G401 (cell line): Measurements from ENCODE around the gene LMBR1. TPM values are rescaled to one million over a fixed set of nuclear protein-coding genes. Genes with fewer than 3 reads are reported as not detected.
A peak's percentile ranks its signal among the peaks of the same experiment; 100 is the strongest.
"Not testable (repeated sequence)": the region's sequence is repeated elsewhere in the genome, so short reads cannot be mapped to it uniquely, and the experiment has no call there.

Experiments used
- DNase-seq: peaks from one replicate; pipeline ENCODE4 v3.0.0-alpha.2; 2015; ENCODE audit warnings: low spot score
- in situ Hi-C: cut with HindIII; loops from 2 replicates; pipeline ENCODE4 v1.10.0; 2016; ENCODE audit warnings: low sequenced_read_pairs, mixed read lengths
- total RNA-seq: library from RNA; depleted of rRNA; stranded (reverse); fragments of >200 nt; shearing (Covaris generic); gene quantifications from 2 replicates; pipeline ENCODE4 v1.2.3, GENCODE V29; 2014; rRNA removed

Gene LMBR1
- total RNA-seq, 1 experiment from 2014 or later, result 78.8 TPM

GRCh38 chr7:156651474-156651873, 241.5 kb downstream of the LMBR1 start:
- in situ Hi-C loops, result no loop called here
- DNase-seq, result no peak

GRCh38 chr7:156650042-156650441, 242.9 kb downstream of the LMBR1 start:
- in situ Hi-C loops, result no loop called here
- DNase-seq, result no peak

GRCh38 chr7:156647330-156647729, 245.7 kb downstream of the LMBR1 start:
- in situ Hi-C loops, DNase-seq: not testable (repeated sequence)

GRCh38 chr7:156642306-156643045, 250.5 kb downstream of the LMBR1 start:
- in situ Hi-C loops, result no loop called here
- no peak for DNase-seq

DNA sequence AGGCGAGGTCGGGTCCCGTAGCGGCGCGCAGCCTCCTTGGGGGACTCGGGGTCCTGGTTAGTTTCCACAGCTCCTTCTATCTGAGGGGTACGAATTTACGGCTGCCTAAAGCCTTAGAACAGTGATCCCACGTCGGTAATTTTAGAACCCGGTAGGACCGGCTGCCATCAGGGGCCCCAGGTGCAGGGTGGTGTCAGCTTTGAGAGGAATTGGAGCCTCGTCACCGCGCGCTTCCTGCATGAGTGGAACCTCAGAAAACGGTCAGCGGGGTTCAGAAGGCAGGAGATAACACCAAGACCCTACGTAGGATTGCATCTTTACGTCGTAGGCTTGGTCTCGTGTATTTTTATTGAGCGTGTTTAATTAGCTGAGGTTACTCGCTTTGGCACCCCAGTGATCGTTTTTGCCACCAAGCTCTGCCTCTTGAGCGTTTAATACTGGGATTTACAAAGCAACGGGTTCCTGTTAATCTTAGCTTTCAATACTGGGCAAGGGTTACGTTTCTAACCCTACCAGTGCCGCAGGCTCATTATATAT, 252.0 kb downstream of the LMBR1 start:
- in situ Hi-C loops, result no loop called here
- peak; percentile 53 for DNase-seq

DNA sequence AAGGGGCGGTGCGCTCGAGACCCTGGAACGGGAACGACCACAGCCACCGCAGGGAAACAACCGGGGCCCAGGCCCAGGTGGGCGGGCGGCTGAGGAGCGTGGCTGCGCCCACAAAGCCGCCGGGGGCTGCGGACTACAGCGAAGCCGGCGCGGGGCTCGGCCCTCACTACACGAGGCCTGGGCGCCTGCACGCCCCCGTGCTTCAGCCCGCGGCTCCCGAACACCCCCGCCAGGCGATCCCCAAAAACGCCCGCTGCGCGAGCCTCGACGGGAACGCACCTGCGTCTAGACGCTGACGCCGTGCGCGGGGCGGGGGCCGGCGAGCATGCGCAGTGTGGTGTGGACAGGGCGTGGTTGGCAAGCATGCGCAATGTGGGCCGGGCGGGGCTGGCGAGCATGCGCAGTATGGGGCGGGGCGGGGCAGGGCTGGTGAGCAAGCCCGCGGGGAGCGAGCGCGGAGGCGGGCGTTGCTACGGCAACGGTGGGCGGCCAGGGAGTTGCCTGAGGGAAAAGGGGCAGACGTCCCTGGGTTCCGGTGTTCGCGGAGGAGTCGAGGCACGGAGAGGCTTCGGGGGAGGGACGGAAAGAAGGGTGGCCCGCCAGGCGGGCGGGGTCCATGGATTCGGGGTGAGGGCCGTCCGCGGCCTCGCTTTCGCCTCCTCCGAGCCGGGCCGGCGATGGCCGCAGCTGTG, 252.6 kb downstream of the LMBR1 start, which contains the start of gene RNF32:
Gene RNF32, plus strand, starts transcription at position 518 of the 692 bp plus-strand sequence. CDS start 3,104 bp downstream, outside the sequence.
- in situ Hi-C loops, result no loop called here
- peak; percentile 81 for DNase-seq

DNA sequence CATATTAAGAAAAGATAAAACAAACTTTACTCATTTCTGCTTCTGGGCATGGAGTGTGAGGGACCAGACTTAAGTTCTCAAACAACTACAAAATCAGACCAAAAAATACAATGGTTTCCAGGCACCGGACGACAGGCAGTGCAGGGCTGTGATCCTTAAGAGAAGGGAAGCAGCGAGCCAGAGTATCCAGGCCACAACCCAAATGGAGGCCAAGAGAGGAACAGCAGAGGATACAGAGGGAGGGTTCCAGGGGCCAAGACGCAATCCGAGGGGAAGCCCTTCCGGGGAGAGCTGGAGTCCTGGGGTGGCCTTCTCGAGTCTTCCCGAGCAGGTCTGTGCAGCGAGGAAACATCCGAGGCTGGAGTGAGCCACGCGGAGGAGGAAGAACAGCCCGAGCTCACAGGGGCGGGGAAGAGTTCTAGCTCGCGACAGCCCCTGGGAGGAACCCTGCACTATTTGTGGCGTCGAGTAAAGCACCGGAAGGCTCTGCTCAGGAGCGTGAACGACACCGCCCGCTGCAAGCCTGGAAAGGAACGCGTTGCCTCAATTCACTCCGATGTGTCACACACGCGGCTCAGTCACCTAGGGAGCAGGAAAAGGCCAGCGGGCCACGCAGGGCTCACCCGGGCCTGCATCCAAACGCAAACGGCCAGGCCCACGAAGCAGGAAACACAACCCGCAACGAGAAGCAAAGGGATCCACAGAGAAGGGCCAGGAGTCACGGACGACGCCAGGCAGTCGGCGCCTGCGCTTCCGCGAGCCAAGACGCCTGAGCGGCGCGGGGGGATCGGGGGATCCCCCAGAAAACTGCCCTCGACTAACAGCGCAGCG, 253.3 kb downstream of the LMBR1 start:
- DNase-seq, result peak; percentile 6
- in situ Hi-C loops, result no loop called here

DNA sequence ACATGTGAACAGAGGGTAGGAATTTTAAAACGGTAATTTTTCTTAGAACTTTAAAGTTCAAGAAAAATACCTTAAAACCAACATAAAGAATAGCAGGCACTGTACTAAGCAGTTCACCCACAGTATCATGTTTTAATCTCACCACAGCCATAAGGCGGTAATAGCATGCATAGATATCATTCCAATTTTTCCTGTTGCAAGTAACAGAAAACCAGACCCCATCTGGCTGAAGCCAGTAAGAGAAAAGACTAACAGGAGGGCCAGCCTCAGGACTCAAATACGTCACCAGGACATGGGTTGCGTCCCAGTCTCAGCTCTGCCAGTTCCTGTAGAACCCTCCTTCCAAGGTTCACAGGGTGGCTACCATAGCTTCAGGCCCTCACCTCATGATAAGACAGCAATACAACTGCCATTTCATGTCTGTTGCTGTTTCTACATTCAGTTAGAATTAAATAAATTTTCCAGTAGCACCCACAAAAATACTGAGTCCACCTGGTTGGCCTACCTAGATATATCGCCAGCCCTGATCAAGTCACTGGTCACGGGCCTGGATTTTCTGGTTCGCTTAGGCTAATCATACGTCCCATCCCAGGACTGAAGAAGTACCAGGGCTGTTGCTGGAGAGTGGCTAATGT, 254.4 kb downstream of the LMBR1 start:
- in situ Hi-C loops, result no loop called here
- DNase-seq, result peak; percentile 9

- DNase-seq, in situ Hi-C loops: not testable (repeated sequence)
Observed at GRCh38 chr7:156637093-156637492, 255.9 kb downstream of the LMBR1 start.

DNA sequence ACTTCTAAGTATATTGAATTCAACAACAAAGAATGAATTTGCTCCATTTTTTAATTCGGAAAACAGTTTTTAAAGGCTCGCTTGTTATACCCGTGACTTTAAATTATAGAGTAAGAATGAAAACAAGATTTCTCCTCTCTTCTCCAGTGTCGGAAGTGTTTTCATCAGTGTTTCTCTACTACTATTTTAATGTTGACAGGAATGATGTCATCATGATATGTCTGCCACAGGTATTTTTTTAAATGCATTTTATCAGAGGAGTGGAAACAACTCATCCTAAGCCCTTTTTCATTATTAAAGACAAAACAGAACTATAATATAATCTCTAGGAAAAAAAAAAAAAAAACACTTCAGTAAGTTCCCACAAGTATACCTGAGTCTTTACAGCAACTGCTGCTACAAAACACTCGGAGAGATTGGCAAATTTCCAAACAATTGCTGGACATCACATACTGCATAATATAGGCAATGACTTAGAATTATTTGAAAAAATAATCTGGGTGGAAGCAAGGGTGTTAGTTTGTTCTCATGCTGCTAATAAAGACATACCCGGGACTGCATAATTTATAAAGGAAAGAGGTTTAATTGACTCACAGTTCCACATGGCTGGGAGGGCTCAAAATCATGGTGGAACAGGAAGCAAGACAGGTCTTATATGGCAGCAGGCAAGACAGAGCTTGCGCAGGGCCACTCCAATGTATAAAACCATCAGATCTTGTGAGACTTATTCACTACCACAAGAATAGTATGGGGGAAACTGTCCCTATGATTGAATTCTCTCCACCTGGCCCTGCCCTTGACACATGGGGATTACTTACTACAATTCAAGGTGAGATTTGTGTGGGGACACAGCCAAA, 257.2 kb downstream of the LMBR1 start:
- in situ Hi-C loops, result no loop called here
- no peak for DNase-seq

- in situ Hi-C loops, result no loop called here
- no peak for DNase-seq
Observed at GRCh38 chr7:156634117-156634516, 258.9 kb downstream of the LMBR1 start.

GRCh38 chr7:156629873-156630272, 263.1 kb downstream of the LMBR1 start:
- in situ Hi-C loops, result no loop called here

GRCh38 chr7:156628562-156628961, 264.4 kb downstream of the LMBR1 start:
- in situ Hi-C loops, result no loop called here
- no peak for DNase-seq

More at GRCh38 chr7:156629873-156630272, 263.1 kb downstream of the LMBR1 start:
- DNase-seq, result no peak

Other genes with a start within 250 kb of the LMBR1 start
- gene NOM1, start 56.5 kb upstream of the LMBR1 start, total RNA-seq, result 10.8 and 14.2 TPM in 2 replicates
- 1.0 and 1.6 TPM in 2 replicates for gene MNX1, start 117.5 kb upstream of the LMBR1 start, total RNA-seq
- 37.8 and 50.2 TPM in 2 replicates for gene UBE3C, start 245.7 kb upstream of the LMBR1 start, total RNA-seq